Stimulated activated CD4-positive, alpha-beta T cell treated with anti-CD3 and anti-CD28 coated beads, Interleukin-4, amount 100 ng/mL, for 48 hours (primary cell): Measurements from ENCODE around the gene BHLHA15.

ENCODE experiments used
- DNase-seq, 2 donors: peaks; one replicate each; pipeline ENCODE4 v3.0.0-alpha.2; 2020; ENCODE audit warnings: low read depth in 2 of 2

The BHLHA15 gene

DNA sequence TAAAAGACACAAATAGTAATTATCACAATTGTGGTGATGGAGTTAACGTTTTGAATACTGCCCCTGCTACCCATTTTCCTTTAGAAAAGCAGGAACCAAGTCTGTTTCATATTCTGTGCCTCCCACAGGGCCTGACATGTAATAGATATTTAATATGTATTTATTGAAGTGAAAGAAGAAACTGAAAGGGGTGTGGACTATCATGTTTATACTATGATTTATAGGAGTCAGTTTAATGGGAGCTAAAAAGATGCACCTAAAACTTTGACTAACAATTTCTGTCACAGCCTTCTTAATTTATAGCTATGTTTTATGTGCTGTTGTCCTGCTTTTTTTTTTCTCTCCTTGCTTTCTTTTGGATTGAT, 24.1 kb upstream of the BHLHA15 start:
- DNase-seq: no peak

GRCh38 chr7:98189559-98189958, 21.7 kb upstream of the BHLHA15 start:
- DNase-seq: no peak

DNA sequence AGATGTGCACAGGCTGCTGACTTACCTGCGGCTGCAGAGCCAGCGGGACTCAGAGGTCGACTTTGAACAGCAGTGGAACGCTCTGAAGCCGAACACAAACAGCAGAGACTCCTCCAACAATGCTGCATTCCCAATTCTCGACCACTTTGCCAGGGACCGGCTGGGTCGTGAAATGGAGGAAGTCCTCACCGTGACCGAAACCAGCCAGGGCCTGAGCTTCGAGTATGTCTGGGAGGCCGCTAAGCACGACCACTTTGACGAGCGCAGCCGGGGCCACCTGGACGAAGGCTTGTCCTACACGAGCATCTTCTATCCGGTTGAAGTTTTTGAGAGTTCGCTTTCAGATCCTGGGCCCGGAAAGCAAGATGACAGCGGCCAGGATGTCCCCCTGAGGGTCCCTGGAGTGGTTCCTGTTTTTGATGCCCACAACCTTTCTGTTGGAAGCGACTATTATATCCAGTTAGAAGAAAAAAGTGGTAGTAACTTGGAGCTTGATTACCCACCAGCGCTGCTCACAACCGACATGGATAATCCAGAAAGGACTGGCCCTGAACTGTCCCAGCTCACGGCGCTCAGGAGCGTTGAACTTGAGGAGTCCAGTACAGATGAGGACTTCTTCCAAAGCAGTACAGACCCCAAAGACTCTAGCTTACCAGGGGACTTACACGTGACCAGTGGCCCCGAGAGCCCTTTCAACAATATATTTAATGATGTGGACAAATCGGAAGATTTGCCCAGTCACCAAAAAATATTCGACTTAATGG, 19.4 kb upstream of the BHLHA15 start:
- DNase-seq: no peak

- no peak for DNase-seq
Measured at GRCh38 chr7:98192781-98193457, 18.3 kb upstream of the BHLHA15 start.

- DNase-seq: no peak
Measured at GRCh38 chr7:98193474-98194180, 17.6 kb upstream of the BHLHA15 start.

GRCh38 chr7:98194186-98194585, 17.1 kb upstream of the BHLHA15 start:
- DNase-seq: no peak

- no peak for DNase-seq
Measured at GRCh38 chr7:98194672-98195457, 16.4 kb upstream of the BHLHA15 start.

DNA sequence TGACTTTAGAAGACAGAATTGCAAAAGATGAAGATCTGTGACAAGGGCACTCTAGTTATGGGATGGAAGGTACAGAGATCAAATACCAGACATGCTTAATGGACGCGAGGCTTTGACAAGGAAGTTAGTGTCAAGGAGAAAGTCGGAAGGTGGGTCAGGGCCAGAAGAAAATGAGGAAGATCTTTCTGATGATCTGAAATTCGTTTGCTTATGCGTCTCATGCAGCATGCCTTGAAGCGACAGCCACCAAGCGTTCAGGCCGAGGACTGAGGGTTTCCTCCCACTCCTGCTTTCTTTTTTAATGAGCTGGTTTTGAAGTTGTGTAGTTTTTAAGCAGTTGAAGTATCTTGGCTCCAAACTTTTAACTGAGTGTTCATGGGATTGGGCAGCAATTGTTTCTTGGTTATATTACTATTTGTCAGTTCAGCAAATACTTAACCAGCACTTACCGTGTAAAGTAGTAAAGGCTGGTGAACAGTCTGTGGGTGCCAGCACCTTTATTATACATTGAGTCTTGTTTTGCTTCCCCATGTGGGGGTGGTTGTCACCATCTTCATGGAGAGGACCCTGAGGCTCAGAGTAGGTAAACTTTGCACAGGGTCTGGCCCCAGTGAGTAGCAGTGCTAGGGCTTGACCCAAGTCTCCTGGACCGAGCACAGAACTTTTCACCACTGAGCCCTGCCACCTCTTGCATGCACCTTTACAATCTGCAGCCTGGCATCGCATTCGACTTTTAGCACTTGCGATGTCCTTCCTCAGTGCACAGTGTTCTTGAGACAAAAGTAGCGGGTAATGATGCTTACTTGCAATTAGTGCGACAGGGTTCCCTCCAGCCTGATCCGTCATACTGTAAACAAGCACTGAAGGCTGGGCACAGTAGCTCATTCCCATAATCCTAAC, 14.3 kb upstream of the BHLHA15 start:
- DNase-seq: no peak

DNA sequence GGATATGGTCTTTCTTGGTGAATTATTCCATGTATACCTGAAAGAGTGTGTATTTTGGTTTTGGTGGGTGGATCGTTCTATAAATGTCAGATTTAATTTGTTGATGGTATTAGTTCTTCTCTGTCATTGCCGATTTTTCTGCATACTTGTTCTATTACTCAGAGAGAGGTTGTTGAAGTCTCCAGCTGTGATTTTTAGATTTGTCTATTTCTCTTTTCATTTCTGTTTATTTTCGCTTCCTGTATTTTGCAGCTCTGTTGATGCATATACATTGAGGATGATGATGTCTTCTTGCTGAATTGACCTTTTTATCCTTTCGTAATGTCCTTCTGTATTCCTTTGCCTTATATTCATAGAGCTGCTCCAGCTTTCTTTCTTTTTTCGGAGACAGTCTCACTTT, 12.1 kb upstream of the BHLHA15 start:
- DNase-seq: no peak

DNA sequence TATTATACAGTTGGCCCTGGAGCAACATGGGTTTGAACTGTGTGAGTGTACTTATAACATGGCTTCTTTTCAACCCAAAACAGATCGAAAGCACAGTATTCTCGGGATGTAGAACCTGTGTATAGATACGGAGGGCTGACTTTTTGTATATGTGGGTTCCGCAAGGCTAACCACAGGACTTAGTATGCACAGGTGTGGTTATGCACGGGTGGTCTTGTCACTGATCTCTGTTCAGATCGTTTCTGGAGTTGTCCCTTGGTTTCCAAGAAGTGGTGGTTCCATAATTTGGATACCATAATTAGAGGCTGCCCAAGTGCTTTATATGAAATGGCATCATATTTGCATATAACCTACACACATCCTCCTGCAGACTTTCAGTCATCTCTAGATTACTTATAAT, 10.9 kb upstream of the BHLHA15 start:
- no peak for DNase-seq

GRCh38 chr7:98202367-98203195, 8.7 kb upstream of the BHLHA15 start:
- DNase-seq: peak; percentile 54 to 61

- no peak for DNase-seq
Measured at GRCh38 chr7:98203261-98203963, 7.8 kb upstream of the BHLHA15 start.

GRCh38 chr7:98203964-98204605, 7.2 kb upstream of the BHLHA15 start:
- no peak for DNase-seq

DNA sequence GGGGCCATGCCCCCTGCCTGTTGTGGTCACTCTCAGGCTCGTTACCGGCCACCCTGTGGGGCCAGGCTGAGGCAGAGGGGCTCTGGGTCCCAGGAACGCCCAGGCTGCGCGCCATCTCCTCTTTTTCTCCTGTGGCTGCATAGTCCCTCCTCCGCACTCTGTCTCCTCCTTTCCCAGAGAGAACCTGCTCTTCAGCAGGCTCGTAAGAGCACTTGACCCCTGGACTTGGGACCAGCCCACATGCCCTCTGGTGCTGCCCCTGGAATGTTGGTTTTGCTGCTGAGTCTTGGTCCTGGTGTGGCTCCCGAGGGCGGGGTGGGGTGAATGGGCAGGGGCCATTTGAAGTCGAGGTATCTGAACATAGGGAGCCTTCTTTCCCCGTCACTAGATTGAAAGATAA, 6.6 kb upstream of the BHLHA15 start:
- DNase-seq: no peak

GRCh38 chr7:98205162-98205845, 5.9 kb upstream of the BHLHA15 start:
- no peak for DNase-seq

- DNase-seq: no peak
Measured at GRCh38 chr7:98206451-98207330, 4.5 kb upstream of the BHLHA15 start.

GRCh38 chr7:98209166-98209920, 1.9 kb upstream of the BHLHA15 start:
- no peak for DNase-seq
